Measurements from ENCODE around the gene ATXN1L.

The ATXN1L gene

GRCh38 chr16:71855937-71856662, 10.3 kb downstream of the ATXN1L start:
- TF ChIP-seq BACH2 (CRISPR knock-in tag; IDR thresholded peaks at IDR 0.05; ENCODE audit: borderline replicate concordance) = no peak
- no peak for ATAC-seq

- no peak for ATAC-seq
- TF ChIP-seq TCF4 (CRISPR knock-in tag; IDR thresholded peaks at IDR 0.05; ENCODE audit: borderline replicate concordance) (no peak), ESRRG (CRISPR knock-in tag; IDR thresholded peaks at IDR 0.05) (no peak), PPARA (CRISPR knock-in tag; IDR thresholded peaks at IDR 0.05; ENCODE audit: borderline replicate concordance) (no peak), SNAI2 (CRISPR knock-in tag; IDR thresholded peaks at IDR 0.05) (no peak), ZC3H10 (CRISPR knock-in tag; IDR thresholded peaks at IDR 0.05) (no peak), OSR1 (CRISPR knock-in tag; IDR thresholded peaks at IDR 0.05) (no peak), CSDC2 (CRISPR knock-in tag; IDR thresholded peaks at IDR 0.05) (no peak), RARB (CRISPR knock-in tag; IDR thresholded peaks at IDR 0.05) (no peak), ISL1 (CRISPR knock-in tag; IDR thresholded peaks at IDR 0.05) (no peak), POU6F1 (CRISPR knock-in tag; IDR thresholded peaks at IDR 0.05; ENCODE audit: borderline replicate concordance, low read depth) (no peak), BACH2 (CRISPR knock-in tag; IDR thresholded peaks at IDR 0.05; ENCODE audit: borderline replicate concordance) (no peak), ZNF70 (CRISPR knock-in tag; IDR thresholded peaks at IDR 0.05) (no peak), ZNF8 (CRISPR knock-in tag; IDR thresholded peaks at IDR 0.05) (no peak), TSHZ2 (CRISPR knock-in tag; IDR thresholded peaks at IDR 0.05) (no peak), TOX (CRISPR knock-in tag; IDR thresholded peaks at IDR 0.05; ENCODE audit: borderline replicate concordance) (no peak)
Observed at GRCh38 chr16:71859762-71860521, 14.2 kb downstream of the ATXN1L start.

GRCh38 chr16:71863995-71864394, 18.2 kb downstream of the ATXN1L start:
- no peak for TF ChIP-seq TOX (CRISPR knock-in tag; IDR thresholded peaks at IDR 0.05; ENCODE audit: borderline replicate concordance)
- TF ChIP-seq GLIS3 (CRISPR knock-in tag; IDR thresholded peaks at IDR 0.05) = no peak
- TF ChIP-seq ISL1 (CRISPR knock-in tag; IDR thresholded peaks at IDR 0.05) = no peak
- TF ChIP-seq OSR1 (CRISPR knock-in tag; IDR thresholded peaks at IDR 0.05) = no peak
- no peak for TF ChIP-seq CSRNP3 (CRISPR knock-in tag; IDR thresholded peaks at IDR 0.05)
- ATAC-seq = no peak

- TF ChIP-seq ISL1 (CRISPR knock-in tag; IDR thresholded peaks at IDR 0.05) (no peak), PPARA (CRISPR knock-in tag; IDR thresholded peaks at IDR 0.05; ENCODE audit: borderline replicate concordance) (no peak), CREB5 (CRISPR knock-in tag; IDR thresholded peaks at IDR 0.05; ENCODE audit: low read depth) (no peak), TCF4 (CRISPR knock-in tag; IDR thresholded peaks at IDR 0.05; ENCODE audit: borderline replicate concordance) (no peak), TSHZ2 (CRISPR knock-in tag; IDR thresholded peaks at IDR 0.05) (no peak), BACH2 (CRISPR knock-in tag; IDR thresholded peaks at IDR 0.05; ENCODE audit: borderline replicate concordance) (no peak), ZFP30 (CRISPR knock-in tag; IDR thresholded peaks at IDR 0.05) (no peak), ZNF565 (CRISPR knock-in tag; conservative IDR thresholded peaks at IDR 0.05; ENCODE audit: low read depth) (no peak), PATZ1 (CRISPR knock-in tag; IDR thresholded peaks at IDR 0.05; ENCODE audit: borderline replicate concordance) (no peak)
Observed at GRCh38 chr16:71865173-71865863, 19.5 kb downstream of the ATXN1L start.

More at GRCh38 chr16:71865173-71865863, 19.5 kb downstream of the ATXN1L start:
- ATAC-seq = no peak
